HUES64 (cell line): ENCODE results near the gene ADCY2.
A peak's percentile ranks its signal among the peaks of the same experiment; 100 is the strongest.

Experiments used
- H3K27ac ChIP-seq: 2 replicates; pipeline ENCODE4 v1.7.0; 2013; ENCODE audit warnings: low read depth, low read length, inconsistent platforms
- H3K27me3 ChIP-seq: 2 replicates; pipeline ENCODE4 v1.6.1; 2013; ENCODE audit warnings: mild to moderate bottlenecking, low read length; ENCODE audit not compliant: insufficient read depth
- H3K36me3 ChIP-seq: 2 replicates; pipeline ENCODE4 v1.6.1; 2013; ENCODE audit warnings: mild to moderate bottlenecking, low read length; ENCODE audit not compliant: insufficient read depth
- H3K4me1 ChIP-seq: 2 replicates; pipeline ENCODE4 v1.6.1; 2013; ENCODE audit warnings: mild to moderate bottlenecking, low read length, moderate library complexity; ENCODE audit not compliant: insufficient read depth
- H3K4me3 ChIP-seq: 2 replicates; pipeline ENCODE4 v1.5.1; 2013; ENCODE audit warnings: mild to moderate bottlenecking, low read length, moderate library complexity
- H3K9ac ChIP-seq: 2 replicates; pipeline ENCODE4 v1.6.1; 2013; ENCODE audit warnings: mild to moderate bottlenecking, low read depth, low read length
- H3K9me3 ChIP-seq: 2 replicates; pipeline ENCODE4 v1.6.1; 2013; ENCODE audit warnings: low read depth, low read length; ENCODE audit not compliant: insufficient read depth
- WGBS: fragments of 150-250, 120-280 bp; methylation state at CpG from one replicate; pipeline ENCODE4 v1.1.7; 2013; ENCODE audit warnings: missing lambda C conversion rate; 5-methylcytosine and 5-hydroxymethylcytosine counted together

ADCY2 gene

GRCh38 chr5:7473668-7474215 lies 77.8 kb downstream of the ADCY2 start:
- Histone ChIP-seq H3K9ac (no peak overlapping the region), H3K27ac (peak overlapping the region; percentile 87), H3K27me3 (no peaks in the 10 kb centered on the region), H3K9me3 (peaks cover 20% of the 10 kb centered on the region; the same call in 1 of the 2 replicates), H3K4me3 (no peak overlapping the region), H3K36me3 (no peaks in the 10 kb centered on the region), H3K4me1 (peaks cover 17% of the 10 kb centered on the region)
- 21% methylated on average over 1 of the region's 1 CpG for WGBS

GRCh38 chr5:7474821-7475403 lies 79.0 kb downstream of the ADCY2 start:
- 91% methylated on average over 12 of the region's 12 CpGs for WGBS
- no peak overlapping the region for H3K4me3 ChIP-seq
- peaks cover 17% of the 10 kb centered on the region for H3K4me1 ChIP-seq
- H3K9me3 ChIP-seq, result peaks cover 20% of the 10 kb centered on the region; the same call in 1 of the 2 replicates
- no peaks in the 10 kb centered on the region for H3K27me3 ChIP-seq
- H3K27ac ChIP-seq, result no peak overlapping the region
- H3K36me3 ChIP-seq, result no peaks in the 10 kb centered on the region
- H3K9ac ChIP-seq, result no peak overlapping the region

- no peaks in the 10 kb centered on the region for H3K36me3 ChIP-seq
- no peaks in the 10 kb centered on the region for H3K9me3 ChIP-seq
- H3K4me1 ChIP-seq, result peaks cover 8% of the 10 kb centered on the region
- H3K27ac ChIP-seq, result no peak overlapping the region
- 100% methylated on average over 1 of the region's 1 CpG for WGBS
- no peak overlapping the region for H3K9ac ChIP-seq
- no peaks in the 10 kb centered on the region for H3K27me3 ChIP-seq
- no peak overlapping the region for H3K4me3 ChIP-seq
Observed at GRCh38 chr5:7478459-7478858, 82.5 kb downstream of the ADCY2 start.

- Histone ChIP-seq H3K9ac (no peak overlapping the region), H3K27ac (no peak overlapping the region), H3K4me3 (no peak overlapping the region), H3K27me3 (no peaks in the 10 kb centered on the region), H3K9me3 (0 out of 2 replicates have a peak, but pooled peaks cover 2% of the 10 kb centered on the region), H3K36me3 (peaks cover 10% of the 10 kb centered on the region; the same call in 1 of the 2 replicates), H3K4me1 (peaks cover 11% of the 10 kb centered on the region; the same call in 1 of the 2 replicates)
- 94% methylated on average over 7 of the region's 7 CpGs for WGBS
Observed at GRCh38 chr5:7488734-7489133, 92.8 kb downstream of the ADCY2 start.

GRCh38 chr5:7492371-7492770 lies 96.4 kb downstream of the ADCY2 start:
- no peak overlapping the region for H3K4me3 ChIP-seq
- H3K27me3 ChIP-seq, result no peaks in the 10 kb centered on the region
- H3K4me1 ChIP-seq, result peaks cover 21% of the 10 kb centered on the region; the same call in 1 of the 2 replicates
- H3K36me3 ChIP-seq, result no peaks in the 10 kb centered on the region
- 0 out of 2 replicates have a peak, but pooled peaks cover 2% of the 10 kb centered on the region for H3K9me3 ChIP-seq
- H3K9ac ChIP-seq, result no peak overlapping the region
- no peak overlapping the region for H3K27ac ChIP-seq
- 63% methylated on average over 4 of the region's 4 CpGs for WGBS

- WGBS, result 83% methylated on average over 1 of the region's 1 CpG
Observed at GRCh38 chr5:7493081-7493480, 97.1 kb downstream of the ADCY2 start.

GRCh38 chr5:7493622-7494021 lies 97.7 kb downstream of the ADCY2 start:
- H3K27ac ChIP-seq, result no peak overlapping the region
- WGBS, result 96% methylated on average over 5 of the region's 5 CpGs
- H3K4me1 ChIP-seq, result peaks cover 21% of the 10 kb centered on the region; the same call in 1 of the 2 replicates
- no peaks in the 10 kb centered on the region for H3K27me3 ChIP-seq
- no peaks in the 10 kb centered on the region for H3K36me3 ChIP-seq
- 0 out of 2 replicates have a peak, but pooled peaks cover 2% of the 10 kb centered on the region for H3K9me3 ChIP-seq
- H3K4me3 ChIP-seq, result no peak overlapping the region
- no peak overlapping the region for H3K9ac ChIP-seq

More at GRCh38 chr5:7493081-7493480, 97.1 kb downstream of the ADCY2 start:
- H3K4me3 ChIP-seq, result no peak overlapping the region
- H3K27ac ChIP-seq, result no peak overlapping the region
- no peaks in the 10 kb centered on the region for H3K27me3 ChIP-seq
- no peaks in the 10 kb centered on the region for H3K36me3 ChIP-seq
- H3K4me1 ChIP-seq, result peaks cover 21% of the 10 kb centered on the region; the same call in 1 of the 2 replicates
- 0 out of 2 replicates have a peak, but pooled peaks cover 2% of the 10 kb centered on the region for H3K9me3 ChIP-seq
- no peak overlapping the region for H3K9ac ChIP-seq

- Histone ChIP-seq H3K36me3 (no peaks in the 10 kb centered on the region), H3K4me1 (peaks cover 21% of the 10 kb centered on the region; the same call in 1 of the 2 replicates), H3K27ac (no peak overlapping the region), H3K4me3 (no peak overlapping the region), H3K27me3 (no peaks in the 10 kb centered on the region), H3K9ac (no peak overlapping the region), H3K9me3 (no peaks in the 10 kb centered on the region)
- 78% methylated on average over 2 of the region's 2 CpGs for WGBS
Observed at GRCh38 chr5:7494481-7495130, 98.7 kb downstream of the ADCY2 start.

GRCh38 chr5:7495131-7495517 lies 99.2 kb downstream of the ADCY2 start:
- H3K9ac ChIP-seq, result no peak overlapping the region
- peaks cover 22% of the 10 kb centered on the region; the same call in 1 of the 2 replicates for H3K4me1 ChIP-seq
- 84% methylated on average over 5 of the region's 5 CpGs for WGBS
- no peak overlapping the region for H3K27ac ChIP-seq
- no peaks in the 10 kb centered on the region for H3K9me3 ChIP-seq
- H3K4me3 ChIP-seq, result no peak overlapping the region
- H3K36me3 ChIP-seq, result no peaks in the 10 kb centered on the region
- no peaks in the 10 kb centered on the region for H3K27me3 ChIP-seq

GRCh38 chr5:7500256-7500655 lies 104.3 kb downstream of the ADCY2 start:
- Histone ChIP-seq H3K27ac (peak overlapping the region; percentile 39; the same call in 1 of the 2 replicates), H3K9ac (no peak overlapping the region), H3K36me3 (no peaks in the 10 kb centered on the region), H3K4me3 (no peak overlapping the region), H3K9me3 (no peaks in the 10 kb centered on the region), H3K27me3 (no peaks in the 10 kb centered on the region), H3K4me1 (peaks cover 20% of the 10 kb centered on the region; the same call in 1 of the 2 replicates)
- 95% methylated on average over 3 of the region's 3 CpGs for WGBS

- Histone ChIP-seq H3K27ac (no peak overlapping the region; the same call in 1 of the 2 replicates), H3K4me1 (peaks cover 20% of the 10 kb centered on the region; the same call in 1 of the 2 replicates), H3K27me3 (no peaks in the 10 kb centered on the region), H3K9me3 (no peaks in the 10 kb centered on the region), H3K4me3 (no peak overlapping the region), H3K9ac (no peak overlapping the region), H3K36me3 (no peaks in the 10 kb centered on the region)
- 85% methylated on average over 1 of the region's 2 CpGs for WGBS
Observed at GRCh38 chr5:7501061-7501460, 105.1 kb downstream of the ADCY2 start.
